Stimulated activated CD8-positive, alpha-beta memory T cell treated with anti-CD3 and anti-CD28 coated beads, Interleukin-4, amount 100 ng/mL, for 48 hours (primary cell): ENCODE measurements around the gene NMBR.
"Not testable (repeated sequence)": the region's sequence is repeated elsewhere in the genome, so short reads cannot be mapped to it uniquely, and the experiment has no call there.

ENCODE experiments used
- DNase-seq: peaks from one replicate; pipeline ENCODE4 v3.0.0-alpha.2; 2020

Gene NMBR

GRCh38 chr6:142146828-142147662 lies at the start of gene NMBR, which contains the start of gene VTA1:
Gene NMBR (minus strand): TSS chr6:142147122. CDS start chr6:142088658, 58,464 bp downstream.
Gene VTA1 (plus strand): TSS chr6:142147263. CDS start chr6:142147288, 25 bp downstream.
- DNase-seq = peak; percentile 96

GRCh38 chr6:142195862-142196541 lies 49.1 kb upstream of the NMBR start:
- DNase-seq = no peak

GRCh38 chr6:142193621-142194020 lies 46.7 kb upstream of the NMBR start:
- no peak for DNase-seq

- no peak for DNase-seq
Measured at GRCh38 chr6:142192343-142192742, 45.4 kb upstream of the NMBR start.

- DNase-seq = no peak
Measured at GRCh38 chr6:142189057-142189456, 42.1 kb upstream of the NMBR start.

GRCh38 chr6:142188341-142188740 lies 41.4 kb upstream of the NMBR start:
- DNase-seq = not testable (repeated sequence)

- no peak for DNase-seq
Measured at GRCh38 chr6:142187209-142187608, 40.3 kb upstream of the NMBR start.

GRCh38 chr6:142185641-142186040 lies 38.7 kb upstream of the NMBR start:
- DNase-seq = no peak

- DNase-seq = no peak
Measured at GRCh38 chr6:142184307-142184706, 37.4 kb upstream of the NMBR start.

GRCh38 chr6:142183351-142183750 lies 36.4 kb upstream of the NMBR start:
- no peak for DNase-seq

GRCh38 chr6:142182004-142182403 lies 35.1 kb upstream of the NMBR start:
- DNase-seq = no peak

GRCh38 chr6:142178129-142178528 lies 31.2 kb upstream of the NMBR start:
- DNase-seq = no peak

GRCh38 chr6:142174703-142175102 lies 27.8 kb upstream of the NMBR start:
- no peak for DNase-seq

GRCh38 chr6:142173980-142174379 lies 27.1 kb upstream of the NMBR start:
- DNase-seq = no peak

GRCh38 chr6:142172758-142173157 lies 25.8 kb upstream of the NMBR start:
- no peak for DNase-seq

- no peak for DNase-seq
Measured at GRCh38 chr6:142171351-142171750, 24.4 kb upstream of the NMBR start.

GRCh38 chr6:142167486-142167885 lies 20.6 kb upstream of the NMBR start:
- no peak for DNase-seq

GRCh38 chr6:142167071-142167470 lies 20.1 kb upstream of the NMBR start:
- no peak for DNase-seq

- DNase-seq = no peak
Measured at GRCh38 chr6:142165227-142165626, 18.3 kb upstream of the NMBR start.

- DNase-seq = no peak
Measured at GRCh38 chr6:142162780-142163179, 15.9 kb upstream of the NMBR start.

GRCh38 chr6:142156758-142157068 lies 9.8 kb upstream of the NMBR start:
- not testable (repeated sequence) for DNase-seq

- DNase-seq = no peak
Measured at GRCh38 chr6:142155895-142156757, 9.2 kb upstream of the NMBR start.

- no peak for DNase-seq
Measured at GRCh38 chr6:142155091-142155490, 8.2 kb upstream of the NMBR start.
